K562 (cell line): Measurements from ENCODE around the gene CHRM4. TPM values are rescaled to one million over a fixed set of nuclear protein-coding genes. Genes with fewer than 3 reads are reported as not detected.

Experiments
- ATAC-seq: fragments of 200-7000 bp; cut with Tn5 transposase; 3 replicates; pipeline ENCODE4 v1.9.1; 2020; ENCODE audit warnings: moderate library complexity
- BruUV-seq: library from RNA; stranded (reverse); fragments of 400-500 nt; replicated peaks from 2 replicates; lab custom pipeline; 2021; lab: Mats Ljungman, UMichigan
- CTCF ChIA-PET: fragments of 300-600 bp; formaldehyde crosslinking; extraction: SDS; loops from one replicate; lab custom pipeline; 2021; ENCODE audit warnings: low intra/inter-chr PET ratio; lab: Yijun Ruan, JAX
- POLR2A ChIA-PET: fragments of 300-600, 350-650 bp; sonication (Branson Sonifier 250); formaldehyde crosslinking; extraction: SDS; loops from one replicate; lab custom pipeline; 2021; ENCODE audit warnings: antibody characterized with exemption, inconsistent platforms; lab: Yijun Ruan, JAX
- DNase-seq, 4 experiments: peaks; one replicate each; pipeline versions ENCODE4 v3.0.0 to v3.0.0-alpha.2; 2011 to 2018; ENCODE audit warnings: low spot score in 3 of 4, mixed read lengths in 3 of 4; ENCODE audit errors: extremely low read depth in 1 of 4
- FAIRE-seq: peaks from 2 replicates; lab custom pipeline; 2011; peaks lifted over from hg19 to GRCh38; lab: Jason Lieb, UNC
- H2AFZ ChIP-seq: 2 replicates; pipeline ENCODE4 v1.6.0; 2011; ENCODE audit warnings: low read depth, low read length, control low read depth, inconsistent platforms
- H3K27ac ChIP-seq: fragments of 200-600 bp; 3 replicates; pipeline ENCODE4 v1.8.0; 2011; ENCODE audit warnings: low read depth, mild to moderate bottlenecking, control low read depth, inconsistent platforms, low read length, moderate library complexity, mixed read lengths; ENCODE audit errors: extremely low read depth
- H3K27me3 ChIP-seq, 2 experiments: fragments of 300-600 bp in 1 of 2; 2 replicates in 1 of 2; 3 replicates in 1 of 2; pipeline versions ENCODE4 v1.6.0 to v1.8.0; 2011; ENCODE audit warnings: inconsistent platforms in 2 of 2, low read length in 2 of 2, mild to moderate bottlenecking in 1 of 2, mixed read lengths in 1 of 2, moderate library complexity in 1 of 2; ENCODE audit not compliant: control insufficient read depth in 2 of 2, insufficient read depth in 2 of 2
- H3K36me3 ChIP-seq: fragments of 300-600 bp; 3 replicates; pipeline ENCODE4 v1.8.0; 2011; ENCODE audit warnings: mild to moderate bottlenecking, low read length, inconsistent platforms; ENCODE audit not compliant: control insufficient read depth, insufficient read depth
- H3K4me1 ChIP-seq, 2 experiments: fragments of 200-600 bp in 1 of 2; replicated peaks in 1 of 2; 2 replicates in 1 of 2; 3 replicates in 1 of 2; pipeline versions ENCODE4 v1.5.1 to v1.8.0; 2011; ENCODE audit warnings: inconsistent platforms in 2 of 2, low read length in 2 of 2, mild to moderate bottlenecking in 1 of 2, mixed read lengths in 1 of 2, moderate library complexity in 1 of 2; ENCODE audit not compliant: control insufficient read depth in 2 of 2, insufficient read depth in 2 of 2
- H3K4me2 ChIP-seq: 2 replicates; pipeline ENCODE4 v1.6.1; 2011; ENCODE audit warnings: low read length, control low read depth, inconsistent platforms, mixed read lengths; ENCODE audit not compliant: insufficient read depth
- H3K4me3 ChIP-seq: fragments of 200-600 bp; sonication (generic), shearing (Covaris generic); 2 replicates; pipeline ENCODE4 v1.5.1; 2016; ENCODE audit warnings: control low read depth, inconsistent platforms
- H3K79me2 ChIP-seq: fragments of 200-600 bp; 3 replicates; pipeline ENCODE4 v1.8.0; 2011; ENCODE audit warnings: low read length, inconsistent platforms; ENCODE audit not compliant: control insufficient read depth, insufficient read depth
- H3K9ac ChIP-seq, 2 experiments: 2 replicates each; pipeline versions ENCODE4 v1.6.0 to v1.6.1; 2011; ENCODE audit warnings: low read depth in 2 of 2, low read length in 2 of 2, control low read depth in 1 of 2, inconsistent platforms in 1 of 2, mild to moderate bottlenecking in 1 of 2, mixed read lengths in 1 of 2; ENCODE audit not compliant: insufficient read depth in 1 of 2
- H3K9me1 ChIP-seq: one replicate; pipeline ENCODE4 v1.6.0; 2011; ENCODE audit warnings: inconsistent platforms, mild to moderate bottlenecking, low read length, moderate library complexity; ENCODE audit not compliant: control insufficient read depth, insufficient read depth
- H3K9me3 ChIP-seq: replicated peaks from 2 replicates; pipeline ENCODE4 v1.5.1; 2011; ENCODE audit warnings: low read depth, low read length, inconsistent platforms; ENCODE audit not compliant: control insufficient read depth, insufficient read depth
- H4K20me1 ChIP-seq: replicated peaks from 2 replicates; pipeline ENCODE4 v1.6.1; 2011; ENCODE audit warnings: low read length, inconsistent platforms, mixed read lengths; ENCODE audit not compliant: control insufficient read depth, insufficient read depth
- ARID4B ChIP-seq: sonication (generic); formaldehyde crosslinking; IDR thresholded peaks from 2 replicates; pipeline ENCODE4 v1.8.0; 2022; ENCODE audit warnings: mild to moderate bottlenecking, missing genetic modification reagents
- SMARCC2 ChIP-seq: fragments of 450-650 bp; IDR thresholded peaks from 2 replicates; pipeline ENCODE4 v1.6.1; 2017; ENCODE audit warnings: antibody characterized with exemption, moderate library complexity, mild to moderate bottlenecking, low read depth
- TAF1 ChIP-seq: IDR thresholded peaks from 2 replicates; pipeline ENCODE4 v1.6.1; 2011; ENCODE audit warnings: mild to moderate bottlenecking, low read length, moderate library complexity; ENCODE audit not compliant: insufficient read depth, control insufficient read depth, severe bottlenecking; ENCODE audit errors: extremely low read depth
- ZBTB40 ChIP-seq, 2 experiments: fragments of 450-650 bp in 1 of 2; sonication (generic) in 1 of 2; formaldehyde crosslinking in 1 of 2; IDR thresholded peaks; 2 replicates each; pipeline versions ENCODE4 v1.7.1 to v1.9.0; 2016 to 2022; ENCODE audit warnings: inconsistent platforms in 1 of 2, mild to moderate bottlenecking in 1 of 2, missing genetic modification reagents in 1 of 2
- ZNF224 ChIP-seq: sonication (generic); formaldehyde crosslinking; IDR thresholded peaks from 2 replicates; pipeline ENCODE4 v1.8.0; 2022; ENCODE audit warnings: mild to moderate bottlenecking, missing genetic modification reagents
- WGBS: fragments of 100-300 bp; shearing (Covaris generic); methylation state at CpG from one replicate; pipeline ENCODE4 v1.1.6; 2016; ENCODE audit warnings: low coverage, mixed read lengths; ENCODE audit not compliant: insufficient coverage; ENCODE audit errors: missing lambda C conversion rate; 5-methylcytosine and 5-hydroxymethylcytosine counted together
- in situ Hi-C: fragments of 300-500 bp; cut with MboI; formaldehyde crosslinking; loops from 4 replicates; pipeline ENCODE4 v1.15.0; 2018; ENCODE audit warnings: inconsistent platforms, mixed read lengths
- intact Hi-C: fragments of 100-400 bp; cut with micrococcal nuclease; formaldehyde crosslinking; loops from 2 replicates; pipeline ENCODE4 v1.14.2; 2022
- polyA plus RNA-seq, 8 experiments: library from polyadenylated mRNA; depleted of rRNA in 4 of 8; stranded (reverse) in 5 of 8; unstranded in 3 of 8; fragments of >200 nt; fragmentation: Nextera tagmentation in 2 of 8; fragmentation: Illumina TruSeq in 1 of 8; extraction: Ambion mirVana in 2 of 8; extraction: Trizol in 1 of 8; gene quantifications; 2 replicates each; pipeline versions ENCODE4 v1.2.1 to v1.2.3, GENCODE V29; 2011 to 2014; ENCODE audit warnings: inconsistent platforms in 1 of 8, missing spikeins in 1 of 8
- total RNA-seq, 7 experiments: library from RNA; depleted of rRNA in 6 of 7; stranded (reverse); fragments of >200 nt in 6 of 7; fragmentation: Illumina TruSeq in 2 of 7; extraction: Trizol in 2 of 7; gene quantifications; 2 replicates each; pipeline versions ENCODE4 v1.2.1 to v1.2.3, GENCODE V29; 2011 to 2021; ENCODE audit warnings: low replicate concordance in 1 of 7

Gene CHRM4
- total and polyA plus RNA-seq, 9 of the 15 experiments (the other 6 are each of a cell fraction or from before 2014, with no cell fraction given) = 0.22 to 1.3 (median 0.40) TPM; not detected in 2

- ChIA-PET POLR2A (interaction anchor here (0.6 to 1.4 kb wide), 4 partner anchors 10 to 1026 kb away, joined by 3 to 4 read pairs (median 3); partner anchors contain the start of gene CHRM4), CTCF (interaction anchor here (0.6 kb wide), 1 partner anchor 719 kb away, joined by 5 read pairs; no protein-coding TSS in a partner anchor)
- peak within 1 kb of the TSS; percentile 87 to 98 for H3K9ac ChIP-seq
- in situ Hi-C loops (no loop called here), intact Hi-C loops (loop anchor here (2.0 to 5.0 kb wide), 2 partner anchors 28 to 134 kb away; no protein-coding TSS in a partner anchor)
- no peaks in the 10 kb centered on the region; the same call in 1 of the 2 replicates for H4K20me1 ChIP-seq
- H3K4me3 ChIP-seq = peak within 1 kb of the TSS; percentile 75
- ATAC-seq (peak; percentile 50), FAIRE-seq (no peak), DNase-seq (peak; percentile 78 to 92 (median 90))
- H3K9me1 ChIP-seq = peaks cover 7% of the 10 kb centered on the region
- H3K36me3 ChIP-seq = peaks cover 45% of the 10 kb centered on the region; the same call in 2 of the 3 replicates
- no peaks in the 10 kb centered on the region for H3K9me3 ChIP-seq
- no TSS peak for BruUV-seq
- no peaks in the 10 kb centered on the region for H3K27me3 ChIP-seq
- 2% methylated on average over 22 of the region's 96 CpGs for WGBS
- peaks cover 16% of the 10 kb centered on the region for H3K79me2 ChIP-seq
- peak within 1 kb of the TSS; percentile 82 for H2AFZ ChIP-seq
- H3K27ac ChIP-seq = peak within 1 kb of the TSS; percentile 96
- peak within 1 kb of the TSS; percentile 81 for H3K4me2 ChIP-seq
- H3K4me1 ChIP-seq = peaks cover 25 to 73% of the 10 kb centered on the region in 2 experiments
- TF ChIP-seq SMARCC2 (no peak), ZNF224 (CRISPR knock-in tag) (peak; percentile 66; the same call in 1 of the 2 replicates), ARID4B (CRISPR knock-in tag) (peak; percentile 22; the same call in 1 of the 2 replicates), ZBTB40 (IDR thresholded peaks at IDR 0.05) (0 out of 2 replicates have a peak, but pooled peaks have one; percentile 11), ZBTB40 (CRISPR knock-in tag; IDR thresholded peaks at IDR 0.05) (no peak), TAF1 (peak; percentile 55)
Observed at GRCh38 chr11:46381048-46381818, 10.3 kb downstream of the CHRM4 start, which contains the start of gene MDK. Gene MDK, plus strand, starts transcription at chr11:46381669. Its CDS starts 389 bp downstream, at chr11:46382058.
